Coronary artery (tissue), 2 donors: ENCODE results near the gene GLYATL1B.
"Not testable (repeated sequence)": the region's sequence is repeated elsewhere in the genome, so short reads cannot be mapped to it uniquely, and the experiment has no call there.

Source experiments
- DNase-seq: peaks from one replicate; pipeline ENCODE4 v3.0.0-alpha.2; 2017; ENCODE audit warnings: low spot score
- H3K27ac ChIP-seq, 2 donors: fragments of 200-600 bp; sonication (generic); one replicate each; pipeline ENCODE4 v1.5.1; 2016 to 2019
- H3K4me3 ChIP-seq: fragments of 200-600 bp; sonication (generic); 2 replicates; pipeline ENCODE4 v1.5.1; 2016; ENCODE audit warnings: mild to moderate bottlenecking, moderate library complexity
- TF ChIP-seq, protein P1 (sequence below): fragments of 200-600 bp; sonication (generic); IDR thresholded peaks from one replicate; pipeline ENCODE4 v1.5.1; 2019; ENCODE audit warnings: antibody characterized with exemption

GLYATL1B gene

GRCh38 chr11:59069087-59069486 is 17.0 kb upstream of the GLYATL1B start:
- Histone ChIP-seq H3K27ac (no peak overlapping the region), H3K4me3 (no peak overlapping the region)
- TF ChIP-seq, protein P1, sequence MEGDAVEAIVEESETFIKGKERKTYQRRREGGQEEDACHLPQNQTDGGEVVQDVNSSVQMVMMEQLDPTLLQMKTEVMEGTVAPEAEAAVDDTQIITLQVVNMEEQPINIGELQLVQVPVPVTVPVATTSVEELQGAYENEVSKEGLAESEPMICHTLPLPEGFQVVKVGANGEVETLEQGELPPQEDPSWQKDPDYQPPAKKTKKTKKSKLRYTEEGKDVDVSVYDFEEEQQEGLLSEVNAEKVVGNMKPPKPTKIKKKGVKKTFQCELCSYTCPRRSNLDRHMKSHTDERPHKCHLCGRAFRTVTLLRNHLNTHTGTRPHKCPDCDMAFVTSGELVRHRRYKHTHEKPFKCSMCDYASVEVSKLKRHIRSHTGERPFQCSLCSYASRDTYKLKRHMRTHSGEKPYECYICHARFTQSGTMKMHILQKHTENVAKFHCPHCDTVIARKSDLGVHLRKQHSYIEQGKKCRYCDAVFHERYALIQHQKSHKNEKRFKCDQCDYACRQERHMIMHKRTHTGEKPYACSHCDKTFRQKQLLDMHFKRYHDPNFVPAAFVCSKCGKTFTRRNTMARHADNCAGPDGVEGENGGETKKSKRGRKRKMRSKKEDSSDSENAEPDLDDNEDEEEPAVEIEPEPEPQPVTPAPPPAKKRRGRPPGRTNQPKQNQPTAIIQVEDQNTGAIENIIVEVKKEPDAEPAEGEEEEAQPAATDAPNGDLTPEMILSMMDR: no peak
- no peak for DNase-seq

GRCh38 chr11:59076876-59077571 is 9.1 kb upstream of the GLYATL1B start:
- TF ChIP-seq, protein P1: no peak
- DNase-seq: no peak
- no peak overlapping the region for H3K4me3 ChIP-seq

GRCh38 chr11:59078435-59078834 is 7.7 kb upstream of the GLYATL1B start:
- no peak overlapping the region for H3K4me3 ChIP-seq
- no peak overlapping the region for H3K27ac ChIP-seq
- TF ChIP-seq, protein P1: no peak
- DNase-seq: no peak

More at GRCh38 chr11:59076876-59077571, 9.1 kb upstream of the GLYATL1B start:
- H3K27ac ChIP-seq: no peak overlapping the region

- TF ChIP-seq, protein P1: no peak
- DNase-seq: no peak
- Histone ChIP-seq H3K4me3 (no peak overlapping the region), H3K27ac (no peak overlapping the region)
Observed at GRCh38 chr11:59079086-59079485, 7.0 kb upstream of the GLYATL1B start.

GRCh38 chr11:59080421-59080820 is 5.7 kb upstream of the GLYATL1B start:
- not testable (repeated sequence) for DNase-seq, H3K27ac ChIP-seq, H3K4me3 ChIP-seq

DNA sequence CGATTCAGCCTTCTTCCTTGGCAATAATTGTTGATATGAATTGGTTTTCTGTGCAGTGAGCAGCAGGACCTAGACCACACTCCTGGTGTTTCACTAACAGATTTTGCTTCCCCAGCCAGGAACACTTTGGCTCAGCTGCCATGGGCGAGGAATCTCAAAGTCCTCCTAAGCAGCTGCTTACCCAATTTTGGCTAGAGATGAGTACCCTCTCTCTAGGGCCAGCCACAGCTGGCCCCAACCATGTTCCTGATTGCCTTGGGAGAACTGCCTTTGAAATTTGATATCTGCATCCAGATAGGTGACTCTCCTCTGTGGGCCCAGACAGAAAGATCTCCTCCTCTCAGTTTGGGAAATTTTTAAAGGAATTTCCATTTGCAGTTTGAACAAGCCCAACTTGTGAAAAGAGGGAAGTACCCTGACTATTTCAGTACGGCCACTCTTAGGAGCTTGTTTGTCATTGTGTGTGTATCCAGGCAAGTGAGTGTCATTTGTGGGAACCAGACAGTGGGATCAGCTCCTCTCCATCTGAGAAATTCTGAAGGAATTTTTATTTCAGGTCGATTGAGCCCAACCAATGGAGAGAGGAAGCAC is 4.6 kb upstream of the GLYATL1B start:
- not testable (repeated sequence) for H3K4me3 ChIP-seq, H3K27ac ChIP-seq, DNase-seq

- no peak for DNase-seq
- TF ChIP-seq, protein P1: no peak
- H3K4me3 ChIP-seq: no peak overlapping the region
- H3K27ac ChIP-seq: no peak overlapping the region
Observed at GRCh38 chr11:59088162-59088561, 2.1 kb downstream of the GLYATL1B start.

- H3K27ac ChIP-seq, DNase-seq, H3K4me3 ChIP-seq: not testable (repeated sequence)
Observed at GRCh38 chr11:59093576-59093975, 7.5 kb downstream of the GLYATL1B start.

DNA sequence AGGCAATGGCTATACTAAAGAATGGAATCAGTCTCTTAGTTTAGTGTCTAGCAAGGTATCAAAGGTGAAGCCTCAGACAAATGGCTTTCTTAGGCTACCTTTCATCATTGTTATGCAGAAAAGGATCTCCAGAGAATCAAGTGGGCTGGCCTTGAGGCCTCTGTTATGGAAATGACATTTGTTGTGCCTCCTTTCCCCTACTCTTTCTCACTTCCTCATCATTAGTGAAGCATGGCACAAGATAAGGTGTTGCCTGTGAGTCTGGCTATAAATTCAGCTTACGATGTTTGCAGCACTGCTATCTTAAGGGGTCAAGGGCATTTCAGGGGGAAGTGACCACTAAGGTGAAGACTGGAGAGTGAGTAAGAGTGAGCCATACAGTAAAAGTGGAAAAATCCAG is 9.1 kb downstream of the GLYATL1B start:
- H3K27ac ChIP-seq, H3K4me3 ChIP-seq, DNase-seq: not testable (repeated sequence)

DNA sequence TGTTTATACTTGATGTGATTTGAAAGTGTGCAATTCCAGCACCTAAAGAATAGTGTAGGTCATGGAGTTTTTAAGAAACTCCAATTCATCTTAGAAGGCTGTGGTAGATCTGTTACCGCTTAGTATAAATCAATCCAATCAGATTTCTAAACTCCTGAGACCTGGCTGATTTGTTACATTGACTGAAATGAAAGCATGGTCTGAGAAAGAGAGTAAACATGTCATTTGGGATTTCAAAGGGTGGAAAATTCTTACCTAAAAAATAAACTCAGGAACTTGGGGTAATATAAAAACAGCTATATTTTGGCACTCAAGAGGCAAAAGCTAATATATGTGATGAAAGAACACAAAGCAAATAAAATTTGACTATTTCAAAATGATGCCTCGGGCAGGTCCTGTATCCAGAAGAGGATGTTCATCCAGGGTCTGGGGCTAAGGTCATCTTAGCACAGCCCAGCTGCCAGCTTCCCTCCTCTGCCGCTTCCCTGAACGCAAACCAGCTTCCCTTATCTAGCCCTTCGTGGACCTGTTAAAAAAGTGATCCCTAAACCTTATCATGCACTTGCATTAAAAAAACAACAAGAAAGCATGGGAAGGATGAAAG is 10.0 kb downstream of the GLYATL1B start:
- H3K27ac ChIP-seq, DNase-seq, H3K4me3 ChIP-seq: not testable (repeated sequence)
